ENCODE data around the gene STPG2. TPM values are rescaled to one million over a fixed set of nuclear protein-coding genes. Genes with fewer than 3 reads are reported as not detected.

Gene STPG2
- total RNA-seq, 1 experiment from 2014 or later, result 0.20 TPM

DNA sequence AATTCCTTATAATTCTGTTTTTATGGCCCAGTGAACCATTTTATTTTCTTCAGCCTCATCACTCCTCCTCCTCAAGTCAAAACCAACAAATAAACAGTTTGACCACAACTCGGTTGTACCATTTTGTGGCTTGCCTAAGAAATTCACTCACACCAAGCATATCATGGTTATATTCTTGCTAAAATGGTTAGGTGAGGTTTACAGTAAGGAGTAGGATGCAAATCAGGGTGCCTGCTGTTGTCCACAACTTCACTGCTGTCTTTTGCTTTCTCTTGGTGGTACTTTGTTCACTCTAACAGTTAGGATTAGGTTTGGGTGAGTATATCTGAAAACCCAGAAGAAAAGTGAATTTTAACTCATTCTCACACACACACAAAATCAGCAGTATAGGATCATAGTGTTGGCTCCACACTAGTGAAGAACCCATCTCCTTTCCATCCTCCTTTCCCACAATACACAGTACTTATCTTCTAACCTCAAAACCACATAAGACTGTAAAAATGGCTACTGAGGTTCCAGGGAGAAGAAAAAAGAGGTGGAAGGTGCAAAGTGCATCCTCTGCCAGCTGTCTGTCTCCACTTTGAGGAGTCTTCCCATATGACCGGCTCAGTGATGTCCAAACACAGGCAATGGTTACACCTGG lies 368.8 kb downstream of the STPG2 start:
- no peak overlapping the region for H3K27ac Mint-ChIP-seq
- no CpG with 5 or more reads among the region's 2 CpGs for WGBS (ENCODE audit: extremely low coverage, insufficient read length, low lambda C conversion rate)

More for the DNA sequence above, 368.8 kb downstream of the STPG2 start:
- Histone ChIP-seq H2AFZ (ENCODE audit: low read length) (no peak overlapping the region), H4K20me1 (ENCODE audit: control insufficient read depth, insufficient read depth, insufficient read length) (no peaks in the 10 kb centered on the region), H3K23ac (ENCODE audit: insufficient read length, low read depth, low read length) (no peak overlapping the region), H3K4me1 (ENCODE audit: insufficient read depth, low read length) (no peaks in the 10 kb centered on the region), H3K79me1 (ENCODE audit: insufficient read depth, low read depth, low read length, poor library complexity, severe bottlenecking) (no peaks in the 10 kb centered on the region), H3K18ac (ENCODE audit: insufficient read length, low read depth, low read length) (no peak overlapping the region), H3K4ac (ENCODE audit: low read depth, low read length) (no peak overlapping the region), H3T11ph (ENCODE audit: low read length) (no peak overlapping the region), H3K9me3 (ENCODE audit: control insufficient read depth, low read depth, low read length) (no peaks in the 10 kb centered on the region), H2BK5ac (ENCODE audit: insufficient read length, low read length) (no peak overlapping the region), H3K14ac (ENCODE audit: insufficient read depth, low read length) (no peak overlapping the region), H3K27ac (ENCODE audit: insufficient read length, low read depth, low read length) (no peak overlapping the region), H2AK5ac (ENCODE audit: insufficient read length, low read length) (no peak overlapping the region), H3K56ac (ENCODE audit: insufficient read length, low read depth, low read length) (no peak overlapping the region), H2BK120ac (ENCODE audit: low read depth, low read length, poor library complexity, severe bottlenecking) (no peak overlapping the region), H4K91ac (ENCODE audit: insufficient read length, low read depth, low read length) (no peak overlapping the region), H2BK15ac (ENCODE audit: low read depth, low read length) (no peak overlapping the region), H3K23me2 (ENCODE audit: insufficient read length, low read depth, low read length, poor library complexity, severe bottlenecking) (no peaks in the 10 kb centered on the region), H3K9ac (ENCODE audit: extremely low read depth, insufficient read length, low read length) (no peak overlapping the region), H2BK20ac (ENCODE audit: low read depth, low read length, poor library complexity, severe bottlenecking) (no peak overlapping the region), H3K27me3 (ENCODE audit: insufficient read depth, low read length) (no peaks in the 10 kb centered on the region), H2BK12ac (ENCODE audit: insufficient read length, low read depth, low read length) (no peak overlapping the region), H4K5ac (ENCODE audit: insufficient read length, low read depth, low read length) (no peak overlapping the region), H4K8ac (replicated peaks; ENCODE audit: insufficient read length, low read depth, low read length) (no peak overlapping the region), H3K79me2 (ENCODE audit: insufficient read depth, low read length) (no peaks in the 10 kb centered on the region), H3K4me2 (ENCODE audit: insufficient read depth, insufficient read length, low read length) (no peak overlapping the region)
- H3K36me3 Mint-ChIP-seq (ENCODE audit: insufficient read depth in 1 of 3, low read depth in 3 of 3), result no peaks in the 10 kb centered on the region; a peak in 1 of 7 replicates
- H3K9me3 Mint-ChIP-seq, result no peaks in the 10 kb centered on the region; a peak in 3 of 5 replicates
- peaks cover 5 to 8% of the 10 kb centered on the region in 2 experiments for H3K4me1 Mint-ChIP-seq
- H3K27me3 Mint-ChIP-seq (ENCODE audit: low read depth), result no peaks in the 10 kb centered on the region
- TF ChIP-seq, protein P1, sequence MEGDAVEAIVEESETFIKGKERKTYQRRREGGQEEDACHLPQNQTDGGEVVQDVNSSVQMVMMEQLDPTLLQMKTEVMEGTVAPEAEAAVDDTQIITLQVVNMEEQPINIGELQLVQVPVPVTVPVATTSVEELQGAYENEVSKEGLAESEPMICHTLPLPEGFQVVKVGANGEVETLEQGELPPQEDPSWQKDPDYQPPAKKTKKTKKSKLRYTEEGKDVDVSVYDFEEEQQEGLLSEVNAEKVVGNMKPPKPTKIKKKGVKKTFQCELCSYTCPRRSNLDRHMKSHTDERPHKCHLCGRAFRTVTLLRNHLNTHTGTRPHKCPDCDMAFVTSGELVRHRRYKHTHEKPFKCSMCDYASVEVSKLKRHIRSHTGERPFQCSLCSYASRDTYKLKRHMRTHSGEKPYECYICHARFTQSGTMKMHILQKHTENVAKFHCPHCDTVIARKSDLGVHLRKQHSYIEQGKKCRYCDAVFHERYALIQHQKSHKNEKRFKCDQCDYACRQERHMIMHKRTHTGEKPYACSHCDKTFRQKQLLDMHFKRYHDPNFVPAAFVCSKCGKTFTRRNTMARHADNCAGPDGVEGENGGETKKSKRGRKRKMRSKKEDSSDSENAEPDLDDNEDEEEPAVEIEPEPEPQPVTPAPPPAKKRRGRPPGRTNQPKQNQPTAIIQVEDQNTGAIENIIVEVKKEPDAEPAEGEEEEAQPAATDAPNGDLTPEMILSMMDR (conservative IDR thresholded peaks at IDR 0.05), result no peak
- DNase-seq, result no peak
- no peak overlapping the region for H3K4me3 Mint-ChIP-seq

All from H9 (cell line).